ENCODE results near the gene SUPT20HL1.

GRCh38 chrX:24376403-24376802 lies 16.0 kb downstream of the SUPT20HL1 start:
- no peak for TF ChIP-seq EP300 (IDR thresholded peaks at IDR 0.05)
- TF ChIP-seq POLR2A (IDR thresholded peaks at IDR 0.05) = no peak
- no peak for TF ChIP-seq POLR2AphosphoS5 (IDR thresholded peaks at IDR 0.05)

Data from upper lobe of left lung (tissue), 4 donors.